ENCODE data around the gene ZNF3. TPM values are rescaled to one million over a fixed set of nuclear protein-coding genes. Genes with fewer than 3 reads are reported as not detected.

ZNF3 gene
- total and polyA plus RNA-seq, 9 of the 15 experiments (the other 6 are each of a cell fraction or from before 2014, with no cell fraction given), result 30.0 to 64.9 (median 51.5) TPM

- no peak for TF ChIP-seq GTF2B (IDR thresholded peaks at IDR 0.05; ENCODE audit: extremely low read depth, insufficient read length)
- TF ChIP-seq MAFG (tag; conservative IDR thresholded peaks at IDR 0.05), result peak; percentile 88
- no peak for TF ChIP-seq ZNF318 (IDR thresholded peaks at IDR 0.05; ENCODE audit: borderline replicate concordance in 1 of 2, low read depth in 1 of 2)
- TF ChIP-seq POLR2G (IDR thresholded peaks at IDR 0.05; ENCODE audit: low read depth, low read length), result peak; percentile 73
- TF ChIP-seq ZNF780A (CRISPR knock-in tag; IDR thresholded peaks at IDR 0.05), result no peak
- no peak for TF ChIP-seq MCM3 (IDR thresholded peaks at IDR 0.05)
- TF ChIP-seq ZNF316 (IDR thresholded peaks at IDR 0.05), result peak; percentile 94
These were observed 12.5 kb upstream of the ZNF3 start (continued) for GRCh38 chr7:100093925-100094486.
